ENCODE results near the gene FTCD.

DNA sequence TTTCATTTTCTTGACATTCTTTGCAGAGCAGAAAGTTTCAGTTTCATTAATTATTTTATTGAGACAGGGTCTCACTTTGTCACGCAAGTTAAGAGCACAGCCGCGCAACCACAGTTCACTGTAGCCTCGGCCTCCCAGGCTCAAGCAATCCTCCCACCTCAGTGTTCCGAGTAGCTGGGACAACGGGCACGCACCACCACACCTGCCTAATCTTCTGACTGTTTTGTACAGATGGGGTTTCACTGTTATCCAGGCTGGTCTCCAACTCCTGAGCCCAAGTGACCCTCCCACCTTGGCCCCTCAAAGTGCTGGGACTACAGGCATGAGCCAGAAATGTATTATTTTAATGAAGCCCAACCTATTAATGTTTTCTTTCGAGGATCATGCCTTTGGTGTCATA, 31.9 kb upstream of the FTCD start:
- TF ChIP-seq, protein P1, sequence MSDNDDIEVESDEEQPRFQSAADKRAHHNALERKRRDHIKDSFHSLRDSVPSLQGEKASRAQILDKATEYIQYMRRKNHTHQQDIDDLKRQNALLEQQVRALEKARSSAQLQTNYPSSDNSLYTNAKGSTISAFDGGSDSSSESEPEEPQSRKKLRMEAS (IDR thresholded peaks at IDR 0.05), result no peak
- TF ChIP-seq, protein P2, sequence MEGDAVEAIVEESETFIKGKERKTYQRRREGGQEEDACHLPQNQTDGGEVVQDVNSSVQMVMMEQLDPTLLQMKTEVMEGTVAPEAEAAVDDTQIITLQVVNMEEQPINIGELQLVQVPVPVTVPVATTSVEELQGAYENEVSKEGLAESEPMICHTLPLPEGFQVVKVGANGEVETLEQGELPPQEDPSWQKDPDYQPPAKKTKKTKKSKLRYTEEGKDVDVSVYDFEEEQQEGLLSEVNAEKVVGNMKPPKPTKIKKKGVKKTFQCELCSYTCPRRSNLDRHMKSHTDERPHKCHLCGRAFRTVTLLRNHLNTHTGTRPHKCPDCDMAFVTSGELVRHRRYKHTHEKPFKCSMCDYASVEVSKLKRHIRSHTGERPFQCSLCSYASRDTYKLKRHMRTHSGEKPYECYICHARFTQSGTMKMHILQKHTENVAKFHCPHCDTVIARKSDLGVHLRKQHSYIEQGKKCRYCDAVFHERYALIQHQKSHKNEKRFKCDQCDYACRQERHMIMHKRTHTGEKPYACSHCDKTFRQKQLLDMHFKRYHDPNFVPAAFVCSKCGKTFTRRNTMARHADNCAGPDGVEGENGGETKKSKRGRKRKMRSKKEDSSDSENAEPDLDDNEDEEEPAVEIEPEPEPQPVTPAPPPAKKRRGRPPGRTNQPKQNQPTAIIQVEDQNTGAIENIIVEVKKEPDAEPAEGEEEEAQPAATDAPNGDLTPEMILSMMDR (IDR thresholded peaks at IDR 0.05; ENCODE audit: control extremely low read depth in 1 of 3, insufficient read depth in 1 of 3, low read depth in 1 of 3, low read length in 3 of 3), result no peak
- TF ChIP-seq YY1 (IDR thresholded peaks at IDR 0.05; ENCODE audit: low read depth, low read length), result no peak
- TF ChIP-seq POLR2A (IDR thresholded peaks at IDR 0.05; ENCODE audit: control extremely low read depth in 1 of 2, low read depth in 2 of 2, low read length in 2 of 2), result no peak
- TF ChIP-seq EP300 (IDR thresholded peaks at IDR 0.05; ENCODE audit: borderline replicate concordance in 1 of 2, low read depth in 2 of 2, low read length in 2 of 2), result no peak
- no peak for TF ChIP-seq SRF (IDR thresholded peaks at IDR 0.05; ENCODE audit: low read depth, low read length)
- no peak for TF ChIP-seq HDAC6 (IDR thresholded peaks at IDR 0.05; ENCODE audit: low read depth, low read length)
- no peak for TF ChIP-seq EZH2 (IDR thresholded peaks at IDR 0.05; ENCODE audit: low read depth, low read length, severe bottlenecking)
- TF ChIP-seq RFX5 (IDR thresholded peaks at IDR 0.05; ENCODE audit: borderline replicate concordance, low read depth, low read length), result no peak
- no peak for TF ChIP-seq CBX5 (IDR thresholded peaks at IDR 0.05; ENCODE audit: low read depth, low read length)
- TF ChIP-seq CEBPB (IDR thresholded peaks at IDR 0.05; ENCODE audit: low read depth, low read length), result no peak
- TF ChIP-seq, protein P3, sequence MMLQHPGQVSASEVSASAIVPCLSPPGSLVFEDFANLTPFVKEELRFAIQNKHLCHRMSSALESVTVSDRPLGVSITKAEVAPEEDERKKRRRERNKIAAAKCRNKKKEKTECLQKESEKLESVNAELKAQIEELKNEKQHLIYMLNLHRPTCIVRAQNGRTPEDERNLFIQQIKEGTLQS (IDR thresholded peaks at IDR 0.05; ENCODE audit: insufficient read depth, low read depth, low read length), result no peak

Measured in H1 (cell line).